BJ (cell line): ENCODE results near the gene INTS3. TPM values are rescaled to one million over a fixed set of nuclear protein-coding genes. Genes with fewer than 3 reads are reported as not detected.
"Not testable (repeated sequence)": the region's sequence is repeated elsewhere in the genome, so short reads cannot be mapped to it uniquely, and the experiment has no call there.

Experiments
- CTCF ChIA-PET: fragments of 350-600 bp; formaldehyde crosslinking; extraction: SDS; loops from one replicate; lab custom pipeline; 2021; ENCODE audit warnings: antibody characterized with exemption, inconsistent platforms; lab: Yijun Ruan, JAX
- POLR2A ChIA-PET: fragments of 300-600 bp; sonication (Branson Sonifier 250); formaldehyde crosslinking; extraction: SDS; loops from one replicate; lab custom pipeline; 2021; ENCODE audit warnings: antibody characterized with exemption; lab: Charles Lee
- DNase-seq: peaks from one replicate; pipeline ENCODE4 v3.0.0-alpha.2; 2011; ENCODE audit warnings: low read depth
- H3K27me3 ChIP-seq: 2 replicates; pipeline ENCODE4 v1.6.0; 2011; ENCODE audit warnings: low read length; ENCODE audit not compliant: control insufficient read depth, insufficient read depth
- H3K36me3 ChIP-seq: 2 replicates; pipeline ENCODE4 v1.5.1; 2011; ENCODE audit warnings: low read length; ENCODE audit not compliant: control insufficient read depth, insufficient read depth
- H3K4me3 ChIP-seq: 2 replicates; pipeline ENCODE4 v1.5.1; 2011; ENCODE audit warnings: low read depth, mild to moderate bottlenecking, control low read depth, low read length
- CTCF ChIP-seq: IDR thresholded peaks from 2 replicates; pipeline ENCODE4 v1.5.1; 2011; ENCODE audit warnings: low read depth, mild to moderate bottlenecking, control low read depth, inconsistent platforms, low read length, moderate library complexity; ENCODE audit not compliant: insufficient read depth
- polyA plus RNA-seq: library from polyadenylated mRNA; depleted of rRNA; stranded (reverse); fragments of >200 nt; gene quantifications from 2 replicates; pipeline ENCODE4 v1.2.3, GENCODE V29; 2011

The INTS3 gene
- polyA plus RNA-seq, 1 experiment, result 52.8 TPM

- H3K4me3 ChIP-seq, result no peak overlapping the region
- H3K27me3 ChIP-seq, result no peaks in the 10 kb centered on the region
- no peak for TF ChIP-seq CTCF
- no peak for DNase-seq
- CTCF ChIA-PET, result interaction anchor here (0.7 to 1.6 kb wide), 4 partner anchors 10 to 213 kb away, joined by 3 read pairs; partner anchors contain the start of gene RAB13
- POLR2A ChIA-PET, result interaction anchor here (0.5 kb wide), 1 partner anchor 53 kb away, joined by 6 read pairs; the partner anchor contains the start of gene INTS3
- no peaks in the 10 kb centered on the region for H3K36me3 ChIP-seq
These were observed 52.7 kb downstream of the INTS3 start for GRCh38 chr1:153780551-153780950.

- POLR2A ChIA-PET, H3K27me3 ChIP-seq, DNase-seq, H3K36me3 ChIP-seq: not testable (repeated sequence)
- CTCF ChIA-PET, result interaction anchor here (1.5 kb wide), 1 partner anchor 14 kb away, joined by 5 read pairs; no protein-coding TSS in a partner anchor
- H3K4me3 ChIP-seq, result peak overlapping the region; percentile 63
These were observed 54.8 kb downstream of the INTS3 start for GRCh38 chr1:153782648-153783047.

- POLR2A ChIA-PET, result no interaction called here
These were observed 55.7 kb downstream of the INTS3 start for GRCh38 chr1:153783233-153784190.

GRCh38 chr1:153786038-153786790, 58.4 kb downstream of the INTS3 start:
- no peak for DNase-seq
- Histone ChIP-seq H3K27me3 (no peaks in the 10 kb centered on the region), H3K4me3 (no peak overlapping the region), H3K36me3 (no peaks in the 10 kb centered on the region)
- POLR2A ChIA-PET, result no interaction called here
- CTCF ChIA-PET, result interaction anchor here (1.2 kb wide), 1 partner anchor 11 kb away, joined by 5 read pairs; no protein-coding TSS in a partner anchor
- TF ChIP-seq CTCF, result no peak

More at GRCh38 chr1:153783233-153784190, 55.7 kb downstream of the INTS3 start:
- Histone ChIP-seq H3K4me3 (peak overlapping the region; percentile 63), H3K36me3 (no peaks in the 10 kb centered on the region), H3K27me3 (no peaks in the 10 kb centered on the region)
- 0 out of 2 replicates have a peak, but pooled peaks have one; percentile 13 for TF ChIP-seq CTCF
- DNase-seq, result peak; percentile 44
- CTCF ChIA-PET, result interaction anchor here (1.0 kb wide), 1 partner anchor 16 kb away, joined by 4 read pairs; no protein-coding TSS in a partner anchor

GRCh38 chr1:153789478-153790034, 61.7 kb downstream of the INTS3 start:
- Histone ChIP-seq H3K4me3 (no peak overlapping the region), H3K36me3 (no peaks in the 10 kb centered on the region), H3K27me3 (no peaks in the 10 kb centered on the region)
- ChIA-PET CTCF (interaction anchor here (1.6 kb wide), 1 partner anchor 156 kb away, joined by 4 read pairs; no protein-coding TSS in a partner anchor), POLR2A (no interaction called here)
- DNase-seq, result no peak
- TF ChIP-seq CTCF, result no peak
